Endothelial cell of umbilical vein (primary cell): ENCODE data around the gene TMEM140.

Experiments used
- CTCF ChIP-seq, 2 donors: IDR thresholded peaks; 1 replicate in 1 of 2; 2 replicates in 1 of 2; pipeline ENCODE4 v1.5.1; 2011; ENCODE audit warnings: low read length in 2 of 2, mild to moderate bottlenecking in 2 of 2, moderate library complexity in 2 of 2, control low read depth in 1 of 2, inconsistent platforms in 1 of 2, low read depth in 1 of 2; ENCODE audit not compliant: insufficient read depth in 1 of 2; ENCODE audit errors: extremely low read depth in 1 of 2
- EZH2 ChIP-seq: IDR thresholded peaks from 2 replicates; pipeline ENCODE4 v1.6.1; 2012; ENCODE audit warnings: borderline replicate concordance, low read depth, mild to moderate bottlenecking, moderate library complexity, low read length, inconsistent platforms; ENCODE audit not compliant: severe bottlenecking
- POLR2A ChIP-seq: IDR thresholded peaks from 2 replicates; pipeline ENCODE4 v1.6.1; 2012; ENCODE audit warnings: low read depth, mild to moderate bottlenecking, control low read depth, low read length
- POLR2AphosphoS5 ChIP-seq: IDR thresholded peaks from 2 replicates; pipeline ENCODE4 v1.6.1; 2012; ENCODE audit warnings: low read depth, mild to moderate bottlenecking, control low read depth, low read length, moderate library complexity; ENCODE audit not compliant: insufficient read depth

- no peak for TF ChIP-seq POLR2A
- TF ChIP-seq CTCF (IDR thresholded peaks at IDR 0.05; ENCODE audit: extremely low read depth in 1 of 2, insufficient read depth in 1 of 2, low read depth in 1 of 2, low read length in 2 of 2), result no peak
- TF ChIP-seq POLR2AphosphoS5, result no peak
- no peak for TF ChIP-seq EZH2
Observed at GRCh38 chr7:135168001-135168400, 20.1 kb downstream of the TMEM140 start.
